Stimulated activated CD4-positive, alpha-beta T cell treated with anti-CD3 and anti-CD28 coated beads, TNF-alpha, amount 100 ng/mL, for 48 hours (primary cell): ENCODE measurements around the gene IL5.
"Not testable (repeated sequence)": the region's sequence is repeated elsewhere in the genome, so short reads cannot be mapped to it uniquely, and the experiment has no call there.

Experiments used
- DNase-seq, 3 donors: peaks; one replicate each; pipeline ENCODE4 v3.0.0-alpha.2; 2020; ENCODE audit warnings: low read depth in 3 of 3

IL5 gene

GRCh38 chr5:132543472-132544201 lies at the start of gene IL5:
Gene IL5 (minus strand): TSS chr5:132543522. CDS start chr5:132543478, 44 bp downstream.
- no peak for DNase-seq

DNA sequence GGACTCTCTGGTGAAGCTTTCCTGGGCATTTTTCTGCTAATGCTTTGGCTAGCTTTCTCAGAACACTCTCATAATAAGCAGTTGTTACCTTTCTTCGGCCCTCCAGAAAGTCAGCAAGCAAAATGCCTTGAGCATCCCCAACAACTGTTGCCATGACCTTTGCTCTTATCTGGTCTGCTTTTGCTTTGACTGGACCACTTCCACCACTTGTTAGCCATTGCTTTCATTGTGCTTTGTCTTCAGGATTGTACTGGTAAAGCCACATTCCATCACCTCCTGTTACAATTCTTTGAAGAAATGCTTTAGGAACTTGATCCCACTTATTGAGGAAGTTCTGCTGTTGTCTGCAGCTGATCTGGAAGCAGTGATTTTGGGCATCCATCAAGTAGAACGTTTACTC lies 49.2 kb upstream of the IL5 start:
- no peak for DNase-seq

GRCh38 chr5:132591145-132591544 lies 47.8 kb upstream of the IL5 start:
- no peak for DNase-seq

DNA sequence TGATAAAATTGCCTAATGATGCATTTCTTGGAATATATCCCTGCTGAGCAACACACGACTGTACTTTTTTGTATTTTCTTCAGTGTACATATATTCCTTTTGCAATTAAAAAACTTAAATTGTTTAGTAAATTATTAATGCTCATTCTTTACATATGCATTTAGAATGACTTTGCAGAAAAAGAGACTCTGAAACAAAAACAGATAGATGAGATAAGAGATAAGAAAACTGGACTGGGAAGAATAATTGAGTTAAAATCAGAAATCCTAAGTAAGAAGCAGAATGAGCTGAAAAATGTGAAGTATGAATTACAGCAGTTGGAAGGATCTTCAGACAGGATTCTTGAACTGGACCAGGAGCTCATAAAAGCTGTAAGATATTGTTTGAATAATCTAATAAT lies 46.1 kb upstream of the IL5 start:
- DNase-seq = no peak

DNA sequence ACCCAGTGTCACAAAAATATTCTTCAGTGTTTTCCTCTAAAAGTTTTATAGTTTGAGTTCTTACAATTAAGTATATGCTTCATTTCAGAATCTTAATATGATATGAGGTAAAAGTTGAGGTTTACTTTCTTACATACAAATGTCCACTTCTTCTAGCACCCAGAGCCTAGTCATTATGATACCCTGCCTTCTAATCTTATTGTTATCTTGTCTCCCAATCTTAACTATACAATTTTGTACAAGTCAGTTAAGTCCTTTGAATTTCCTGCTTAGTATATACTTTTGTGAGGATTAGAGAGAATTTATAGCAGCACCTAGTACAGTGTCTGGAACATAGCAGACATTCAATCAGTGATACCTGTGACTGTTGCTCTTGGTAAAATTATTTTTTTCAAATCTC lies 42.7 kb upstream of the IL5 start:
- no peak for DNase-seq

DNA sequence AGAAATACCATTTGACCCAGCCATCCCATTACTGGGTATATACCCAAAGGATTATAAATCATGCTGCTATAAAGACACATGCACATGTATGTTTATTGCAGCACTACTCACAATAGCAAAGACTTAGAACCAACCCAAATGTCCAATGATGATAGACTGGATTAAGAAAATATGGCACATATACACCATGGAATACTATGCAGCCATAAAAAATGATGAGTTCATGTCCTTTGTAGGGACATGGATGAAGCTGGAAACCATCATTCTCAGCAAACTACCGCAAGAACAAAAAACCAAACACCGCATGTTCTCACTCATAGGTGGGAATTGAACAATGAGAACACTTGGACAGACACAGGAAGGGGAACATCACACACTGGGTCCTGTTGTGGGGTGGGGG lies 41.2 kb upstream of the IL5 start:
- not testable (repeated sequence) for DNase-seq

- DNase-seq = no peak
Observed at GRCh38 chr5:132576123-132576522, 32.8 kb upstream of the IL5 start.

- no peak for DNase-seq
Observed at GRCh38 chr5:132566657-132567056, 23.3 kb upstream of the IL5 start.

GRCh38 chr5:132564555-132564954 lies 21.2 kb upstream of the IL5 start:
- DNase-seq = not testable (repeated sequence)

DNA sequence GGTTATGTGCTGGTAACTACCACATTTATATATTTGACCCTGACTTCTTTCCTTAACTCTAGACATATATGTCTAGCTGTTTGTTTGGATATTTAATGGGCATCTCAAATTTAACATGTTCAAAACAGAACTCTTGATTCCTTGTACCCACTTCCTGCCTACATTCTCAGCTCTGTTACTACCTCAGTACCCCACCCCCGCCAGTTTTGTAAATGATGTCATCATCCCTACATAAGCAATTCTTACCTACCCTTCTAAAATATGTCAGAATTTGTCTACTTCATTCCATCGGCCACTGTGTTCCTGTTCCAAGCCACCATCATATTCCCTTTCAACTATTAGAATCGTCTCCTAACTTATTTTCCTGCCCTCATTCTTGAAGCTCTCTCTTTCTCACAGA lies 18.3 kb upstream of the IL5 start:
- no peak for DNase-seq

- no peak for DNase-seq
Observed at GRCh38 chr5:132559383-132560060, 16.2 kb upstream of the IL5 start.

- peak in 2 of 3 donors; percentile 2 to 23 for DNase-seq
Observed at GRCh38 chr5:132557478-132558172, 14.3 kb upstream of the IL5 start.

DNA sequence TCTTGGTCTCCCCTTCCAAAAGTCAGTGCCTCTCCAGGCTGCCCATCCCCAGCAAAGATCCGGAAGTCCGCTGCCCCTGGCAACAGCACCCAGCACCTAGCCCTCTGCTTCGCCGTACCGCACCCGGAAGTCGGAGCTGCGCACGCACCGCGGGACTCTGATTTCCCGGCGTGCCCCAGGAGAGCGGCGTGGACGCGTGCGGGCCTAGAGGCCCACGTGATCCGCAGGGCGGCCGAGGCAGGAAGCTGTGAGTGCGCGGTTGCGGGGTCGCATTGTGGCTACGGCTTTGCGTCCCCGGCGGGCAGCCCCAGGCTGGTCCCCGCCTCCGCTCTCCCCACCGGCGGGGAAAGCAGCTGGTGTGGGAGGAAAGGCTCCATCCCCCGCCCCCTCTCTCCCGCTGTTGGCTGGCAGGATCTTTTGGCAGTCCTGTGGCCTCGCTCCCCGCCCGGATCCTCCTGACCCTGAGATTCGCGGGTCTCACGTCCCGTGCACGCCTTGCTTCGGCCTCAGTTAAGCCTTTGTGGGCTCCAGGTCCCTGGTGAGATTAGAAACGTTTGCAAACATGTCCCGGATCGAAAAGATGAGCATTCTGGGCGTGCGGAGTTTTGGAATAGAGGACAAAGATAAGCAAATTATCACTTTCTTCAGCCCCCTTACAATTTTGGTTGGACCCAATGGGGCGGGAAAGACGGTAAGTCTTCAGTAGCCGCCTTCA lies 13.6 kb upstream of the IL5 start, which contains the start of gene RAD50:
Gene RAD50, plus strand, starts transcription at position 215 of the 715 bp plus-strand sequence. Its CDS starts 348 bp downstream, at position 563.
- DNase-seq = peak; percentile 87 to 90 (median 89)

GRCh38 chr5:132556153-132556762 lies 12.9 kb upstream of the IL5 start:
- no peak for DNase-seq

DNA sequence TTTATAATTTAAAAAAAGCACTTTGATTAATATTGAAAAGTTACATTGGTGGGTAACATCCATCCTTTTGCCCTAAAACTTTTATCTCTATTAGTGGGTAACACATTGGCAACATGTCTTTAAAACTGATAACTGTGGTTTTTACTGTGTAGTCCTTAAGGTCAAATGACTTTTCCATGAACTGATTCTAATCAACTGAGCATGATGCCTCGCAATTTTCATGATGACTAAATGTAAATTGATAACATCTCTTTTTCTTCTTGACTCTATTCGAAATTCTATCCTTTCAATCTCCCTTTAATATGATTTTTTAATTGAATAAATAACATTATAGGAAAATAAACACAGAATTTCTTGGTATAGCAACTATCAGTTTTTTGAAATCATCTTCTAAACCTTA lies 6.3 kb upstream of the IL5 start:
- DNase-seq = no peak

GRCh38 chr5:132548834-132549233 lies 5.5 kb upstream of the IL5 start:
- not testable (repeated sequence) for DNase-seq

DNA sequence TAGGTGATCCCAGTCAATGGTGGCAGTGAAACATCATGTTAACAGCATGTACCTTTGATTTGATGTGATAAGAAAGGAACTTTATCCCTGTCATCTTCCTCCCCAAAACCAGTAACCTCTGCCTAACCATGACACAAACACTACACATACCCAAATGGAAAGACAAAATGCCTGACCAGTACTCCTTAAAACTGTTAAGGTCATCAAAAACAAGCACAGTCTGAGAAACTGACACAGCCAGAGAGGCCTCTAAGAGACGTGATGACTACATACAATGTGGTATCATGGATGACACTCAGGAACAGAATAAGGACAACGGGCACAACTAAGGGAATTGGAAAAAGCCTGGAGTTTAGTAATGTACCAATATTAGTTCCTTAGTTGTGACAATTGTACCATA lies 3.9 kb upstream of the IL5 start:
- no peak for DNase-seq

GRCh38 chr5:132546108-132546507 lies 2.8 kb upstream of the IL5 start:
- DNase-seq = peak; percentile 31 to 65 (median 59)

GRCh38 chr5:132540764-132541163 lies 2.6 kb downstream of the IL5 start:
- no peak for DNase-seq

- DNase-seq = no peak
Observed at GRCh38 chr5:132540149-132540548, 3.2 kb downstream of the IL5 start.

DNA sequence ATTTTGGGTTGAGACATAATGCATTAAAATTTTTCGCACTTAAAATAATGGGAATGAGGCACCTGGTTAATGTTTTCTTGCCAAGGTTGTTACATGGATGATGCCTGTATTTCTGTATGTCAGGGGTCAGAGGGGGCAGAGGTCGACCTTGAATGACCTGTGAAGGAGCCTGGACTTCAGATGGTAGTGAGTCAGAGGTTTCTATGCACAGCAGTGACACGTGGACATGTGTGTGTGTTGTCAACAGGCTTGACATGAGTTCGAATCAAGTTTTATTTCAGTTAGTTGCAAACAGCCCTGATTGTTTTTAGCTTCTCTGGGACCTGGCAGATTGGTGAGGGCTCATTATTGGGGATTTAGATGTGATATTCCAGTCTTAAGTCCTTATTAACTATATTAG lies 3.6 kb downstream of the IL5 start:
- DNase-seq = no peak

DNA sequence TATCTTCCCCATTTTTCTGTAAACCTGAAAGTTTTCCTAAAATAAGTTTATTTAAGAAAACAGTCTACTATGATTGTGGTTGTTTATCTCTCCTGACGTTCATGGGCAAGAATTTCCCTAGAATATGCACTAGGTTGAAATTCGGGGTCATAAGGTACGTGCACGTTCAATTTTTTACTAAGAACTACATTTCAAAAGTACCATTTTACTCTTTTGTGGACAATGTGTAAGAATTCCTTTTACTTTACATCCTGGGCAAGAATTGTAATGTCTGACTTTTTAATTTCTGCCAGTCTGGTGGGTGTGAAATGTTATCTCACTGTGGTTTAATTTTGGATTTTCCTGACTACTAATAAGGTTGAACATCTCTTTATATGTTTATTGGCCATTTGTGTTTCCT lies 12.4 kb downstream of the IL5 start:
- DNase-seq = no peak
